Transverse colon (tissue), 3 donors: ENCODE data around the gene PCCA.

Experiments
- CTCF ChIP-seq, 5 experiments: fragments of 200-600 bp in 3 of 5; fragments of 450-650 bp in 2 of 5; sonication (generic) in 3 of 5; IDR thresholded peaks; 1 replicate in 2 of 5; 2 replicates in 3 of 5; pipeline ENCODE4 v1.5.1; 2016 to 2017; ENCODE audit warnings: antibody characterized with exemption in 5 of 5, inconsistent platforms in 3 of 5, mild to moderate bottlenecking in 2 of 5, moderate library complexity in 1 of 5
- EP300 ChIP-seq: sonication (generic); formaldehyde crosslinking; IDR thresholded peaks from one replicate; pipeline ENCODE4 v1.6.1; 2017; ENCODE audit warnings: antibody characterized with exemption, low read depth
- POLR2A ChIP-seq: fragments of 450-650 bp; IDR thresholded peaks from one replicate; pipeline ENCODE4 v1.6.1; 2016; ENCODE audit warnings: antibody characterized with exemption, mild to moderate bottlenecking, moderate library complexity

DNA sequence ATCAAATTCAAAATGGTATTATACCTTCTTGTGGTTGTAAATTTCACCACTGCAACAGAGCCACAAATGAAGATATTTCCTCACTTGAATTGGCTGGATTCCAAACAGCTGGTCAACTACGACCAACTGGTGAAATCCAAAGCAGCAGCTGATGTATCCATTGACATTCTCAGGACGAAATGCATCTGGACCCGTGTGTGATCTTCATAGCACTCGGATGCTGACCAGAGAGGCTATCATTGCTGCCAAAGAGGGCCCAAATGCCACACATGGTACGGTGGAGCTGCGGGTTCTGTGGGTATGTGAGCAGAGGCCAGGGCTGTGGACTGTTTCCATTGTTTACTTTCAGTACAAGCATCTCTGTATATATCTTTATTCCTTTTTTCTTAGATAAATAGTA, 25.6 kb upstream of the PCCA start:
- TF ChIP-seq POLR2A (no peak), CTCF (IDR thresholded peaks at IDR 0.05) (no peak), EP300 (no peak)
